ENCODE results near the gene THEMIS2. TPM values are rescaled to one million over a fixed set of nuclear protein-coding genes. Genes with fewer than 3 reads are reported as not detected.
A peak's percentile ranks its signal among the peaks of the same experiment; 100 is the strongest.

The THEMIS2 gene
- polyA plus RNA-seq = 1.3 to 3.5 TPM (median 1.6 TPM) in 3 replicates
- 0.64 TPM for polyA plus RNA-seq (2011; ENCODE audit: low read depth)
- polyA plus RNA-seq (2011; cell fraction: cytosol; rRNA removed) = 2.0 TPM in 2 replicates
- 2.1 and 2.3 TPM in 2 replicates for polyA plus RNA-seq (2011; cell fraction: nucleus; rRNA removed)
- 1.6 and 2.2 TPM in 2 replicates for polyA plus RNA-seq (2012; ENCODE audit: low replicate concordance)
- 0.83 to 10.4 TPM (median 4.0 TPM) in 3 replicates for polyA minus RNA-seq
- polyA minus RNA-seq (2011; cell fraction: cytosol; rRNA and poly(A)+ RNA removed) = 3.1 TPM
- polyA minus RNA-seq (2011; cell fraction: nucleus; rRNA and poly(A)+ RNA removed) = 1.5 and 2.2 TPM in 2 replicates

GRCh38 chr1:27872059-27872801 is at the start of gene THEMIS2:
TSS of gene THEMIS2 (plus strand) at chr1:27872544. CDS start at chr1:27872572, 28 bp downstream.
- DNase-seq (ENCODE audit: low read depth, low spot score) (no peak), FAIRE-seq (no peak)
- Histone ChIP-seq H3K79me2 (ENCODE audit: control insufficient read depth, insufficient read depth, low read length) (no peaks in the 10 kb centered on the region), H3K4me1 (ENCODE audit: control insufficient read depth, extremely low read depth, insufficient read depth, low read length) (peaks cover 16% of the 10 kb centered on the region), H3K4me3 (ENCODE audit: control insufficient read depth in 2 of 3, extremely low read depth in 1 of 3, insufficient read depth in 2 of 3, low read depth in 1 of 3, low read length in 3 of 3) (peak within 1 kb of the TSS; percentile 46 to 70 (median 65)), H3K4me2 (ENCODE audit: control insufficient read depth, extremely low read depth, insufficient read depth, low read depth, low read length) (peak within 1 kb of the TSS; percentile 89), H3K9ac (ENCODE audit: control insufficient read depth, extremely low read depth, insufficient read depth, low read length) (peak within 1 kb of the TSS; percentile 52), H3K27ac (ENCODE audit: control insufficient read depth, insufficient read depth, low read length) (no peak within 1 kb of the TSS), H3K9me3 (ENCODE audit: control insufficient read depth, low read depth, low read length) (no peaks in the 10 kb centered on the region), H3K27me3 (ENCODE audit: control insufficient read depth, extremely low read depth, insufficient read depth, low read length) (peaks cover 12% of the 10 kb centered on the region), H3K9me1 (ENCODE audit: control insufficient read depth, extremely low read depth, insufficient read depth, low read length) (no peaks in the 10 kb centered on the region), H4K20me1 (ENCODE audit: control insufficient read depth, extremely low read depth, insufficient read depth, low read length) (no peaks in the 10 kb centered on the region), H3K36me3 (ENCODE audit: control insufficient read depth in 2 of 2, extremely low read depth in 1 of 2, insufficient read depth in 2 of 2, low read length in 2 of 2) (no peaks in the 10 kb centered on the region), H2AFZ (ENCODE audit: control insufficient read depth, low read length) (peak within 1 kb of the TSS; percentile 80)
- dilution Hi-C loops (cut with MboI; ENCODE audit: extremely low pct_ligation_motif_present, low sequenced_read_pairs) = no loop called here
- TF ChIP-seq CTCF (optimal IDR thresholded peaks at IDR 0.05 in 1 of 3, IDR thresholded peaks at IDR 0.05 in 1 of 3, conservative IDR thresholded peaks at IDR 0.05 in 1 of 3; ENCODE audit: extremely low read depth in 1 of 3, insufficient read depth in 2 of 3, low read length in 3 of 3) (no peak), EZH2 (IDR thresholded peaks at IDR 0.05; ENCODE audit: low read length) (no peak)

- no peak overlapping the region for H3K4me3 ChIP-seq (ENCODE audit: control insufficient read depth in 2 of 3, extremely low read depth in 1 of 3, insufficient read depth in 2 of 3, low read depth in 1 of 3, low read length in 3 of 3)
- FAIRE-seq = no peak
- no peaks in the 10 kb centered on the region for H3K9me1 ChIP-seq (ENCODE audit: control insufficient read depth, extremely low read depth, insufficient read depth, low read length)
- no peak for TF ChIP-seq EZH2 (IDR thresholded peaks at IDR 0.05; ENCODE audit: low read length)
- TF ChIP-seq CTCF (optimal IDR thresholded peaks at IDR 0.05 in 1 of 3, IDR thresholded peaks at IDR 0.05 in 1 of 3, conservative IDR thresholded peaks at IDR 0.05 in 1 of 3; ENCODE audit: extremely low read depth in 1 of 3, insufficient read depth in 2 of 3, low read length in 3 of 3) = no peak
- no peak overlapping the region for H2AFZ ChIP-seq (ENCODE audit: control insufficient read depth, low read length)
- dilution Hi-C loops (cut with MboI; ENCODE audit: extremely low pct_ligation_motif_present, low sequenced_read_pairs) = no loop called here
- no peaks in the 10 kb centered on the region for H3K79me2 ChIP-seq (ENCODE audit: control insufficient read depth, insufficient read depth, low read length)
- H4K20me1 ChIP-seq (ENCODE audit: control insufficient read depth, extremely low read depth, insufficient read depth, low read length) = no peaks in the 10 kb centered on the region
- peaks cover 4 to 8% of the 10 kb centered on the region in 2 experiments for H3K36me3 ChIP-seq (ENCODE audit: control insufficient read depth in 2 of 2, extremely low read depth in 1 of 2, insufficient read depth in 2 of 2, low read length in 2 of 2)
- H3K4me1 ChIP-seq (ENCODE audit: control insufficient read depth, extremely low read depth, insufficient read depth, low read length) = no peaks in the 10 kb centered on the region
- no peak for DNase-seq (ENCODE audit: low read depth, low spot score)
- H3K27me3 ChIP-seq (ENCODE audit: control insufficient read depth, extremely low read depth, insufficient read depth, low read length) = no peaks in the 10 kb centered on the region
- H3K4me2 ChIP-seq (ENCODE audit: control insufficient read depth, extremely low read depth, insufficient read depth, low read depth, low read length) = no peak overlapping the region
- no peaks in the 10 kb centered on the region for H3K9me3 ChIP-seq (ENCODE audit: control insufficient read depth, low read depth, low read length)
- no peak overlapping the region for H3K9ac ChIP-seq (ENCODE audit: control insufficient read depth, extremely low read depth, insufficient read depth, low read length)
- H3K27ac ChIP-seq (ENCODE audit: control insufficient read depth, insufficient read depth, low read length) = no peak overlapping the region
These were observed 48.6 kb upstream of the THEMIS2 start for GRCh38 chr1:27823784-27824183.
